GM21619 (cell line): Measurements from ENCODE around the gene ALOX12B.
"Not testable (repeated sequence)": the region's sequence is repeated elsewhere in the genome, so short reads cannot be mapped to it uniquely, and the experiment has no call there.

Source experiments
- ATAC-seq: cut with Tn5 transposase; IDR thresholded peaks from one replicate; pipeline ENCODE4 v1.9.1; 2021; ENCODE audit not compliant: unreplicated experiment

Gene ALOX12B

DNA sequence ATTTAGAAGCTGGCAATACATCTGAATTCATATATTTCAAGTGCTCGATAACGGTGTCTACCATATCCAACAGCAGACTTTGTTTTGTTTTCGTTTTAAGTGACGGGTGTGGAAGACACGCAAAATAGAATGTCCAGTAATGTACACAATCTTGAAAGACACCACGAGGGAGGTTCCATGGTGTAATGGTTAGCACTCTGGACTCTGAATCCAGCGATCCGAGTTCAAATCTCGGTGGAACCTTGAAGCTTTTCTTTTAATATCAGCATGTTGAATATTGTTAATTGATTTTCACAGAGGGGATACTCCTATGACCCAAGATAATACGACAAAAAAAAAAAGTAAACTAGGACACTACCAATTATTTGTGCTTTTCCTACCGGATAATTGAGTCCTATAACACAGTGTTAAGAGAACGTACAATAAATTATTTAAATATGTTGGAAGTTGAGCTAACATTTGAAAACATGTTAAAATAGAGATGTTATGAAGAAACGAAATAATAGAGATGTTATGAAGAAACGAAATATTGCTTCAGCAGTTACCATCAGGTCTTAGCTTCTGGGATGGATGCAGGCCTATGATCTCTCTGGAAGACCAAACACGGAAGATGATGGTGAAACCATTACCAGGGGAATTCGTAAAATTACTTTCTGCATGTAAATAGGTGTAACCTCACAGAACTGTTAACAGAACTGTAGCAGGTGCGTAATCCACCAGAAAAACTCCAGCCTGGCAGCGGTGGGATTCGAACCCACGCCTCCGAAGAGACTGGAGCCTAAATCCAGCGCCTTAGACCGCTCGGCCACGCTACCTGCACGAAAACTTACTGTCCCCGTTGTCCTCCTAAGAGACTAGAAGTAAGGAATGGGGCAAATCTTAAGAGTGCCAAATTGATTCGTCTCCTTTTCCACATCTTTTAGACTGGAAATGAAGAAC lies 32.3 kb upstream of the ALOX12B start:
- ATAC-seq: no peak

DNA sequence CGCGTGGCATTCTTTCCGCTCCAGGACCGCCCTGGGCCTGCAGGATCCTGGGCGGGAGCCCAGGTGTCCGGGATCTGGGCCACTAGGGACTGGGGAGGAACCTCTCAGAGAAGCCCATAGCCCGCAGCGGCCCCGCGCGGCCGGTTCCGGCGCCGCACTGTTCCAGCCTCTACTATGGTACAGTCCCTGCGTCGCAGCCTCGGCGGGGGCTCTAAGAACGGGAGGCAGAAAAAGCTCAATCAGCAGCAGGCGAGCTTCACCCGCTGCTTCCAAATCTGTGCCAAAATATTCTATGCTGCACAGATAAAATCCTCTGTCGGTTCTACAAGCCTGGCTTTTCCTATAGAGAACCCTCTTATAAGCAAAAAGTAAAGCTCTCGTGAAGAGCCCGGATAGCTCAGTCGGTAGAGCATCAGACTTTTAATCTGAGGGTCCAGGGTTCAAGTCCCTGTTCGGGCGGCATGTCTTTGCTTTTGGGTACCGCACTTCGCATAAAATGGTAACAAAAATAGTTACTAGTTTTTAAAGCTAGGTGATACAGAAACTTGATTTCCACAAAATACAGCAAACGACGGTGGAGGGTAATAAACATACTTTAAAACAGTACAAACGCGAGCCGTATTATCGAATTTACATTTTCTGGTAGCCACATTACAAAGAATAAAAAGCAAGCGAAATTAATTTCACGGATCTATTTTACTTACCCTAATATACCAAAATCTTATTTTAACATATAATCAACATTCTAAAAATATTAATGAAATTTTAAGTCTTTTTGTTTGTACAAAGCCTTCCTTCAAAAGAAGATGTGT lies 31.5 kb upstream of the ALOX12B start:
- ATAC-seq: peak; percentile 28

DNA sequence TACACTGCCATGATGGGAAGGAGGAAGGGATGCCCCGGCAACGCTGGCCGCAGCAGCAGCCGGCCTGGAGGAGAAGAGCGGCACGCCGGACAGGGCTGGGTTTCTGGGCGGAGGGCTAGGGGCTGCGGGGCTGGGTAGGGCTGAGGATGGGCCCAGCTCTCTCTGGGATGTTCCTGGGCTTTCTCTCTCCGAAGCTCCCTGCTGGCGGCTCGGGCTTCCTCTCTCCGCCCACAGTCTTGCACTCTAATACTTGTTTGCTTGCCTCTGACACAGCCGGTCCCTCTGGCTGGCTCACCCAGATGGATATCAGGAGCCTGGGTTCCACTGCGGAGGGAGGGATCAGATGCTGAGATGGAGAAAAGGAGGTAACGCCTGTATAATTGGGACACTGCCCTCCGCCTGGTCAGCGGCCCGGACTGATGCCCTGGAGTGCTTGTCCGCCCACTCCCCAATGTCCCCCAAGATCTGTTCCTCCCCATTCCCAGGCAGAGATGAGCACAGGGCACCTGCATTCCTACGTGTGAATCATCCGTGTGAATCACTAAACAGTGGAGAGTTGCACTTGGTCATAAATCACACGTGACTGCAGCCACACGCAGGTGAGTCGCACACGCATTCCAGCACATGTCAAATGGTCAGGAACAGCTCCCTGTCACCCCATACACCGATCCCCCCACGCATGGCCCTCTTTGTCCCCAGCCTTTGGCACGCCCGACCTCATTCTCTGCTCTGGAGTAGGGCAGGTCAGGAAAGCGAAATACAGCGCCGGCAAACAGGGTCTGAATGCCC lies 30.7 kb upstream of the ALOX12B start, which contains the start of gene ALOXE3:
ALOXE3 (minus strand) TSS at position 535 of the 789 bp plus-strand sequence; CDS start at position 11, 524 bp downstream.
- ATAC-seq: no peak

DNA sequence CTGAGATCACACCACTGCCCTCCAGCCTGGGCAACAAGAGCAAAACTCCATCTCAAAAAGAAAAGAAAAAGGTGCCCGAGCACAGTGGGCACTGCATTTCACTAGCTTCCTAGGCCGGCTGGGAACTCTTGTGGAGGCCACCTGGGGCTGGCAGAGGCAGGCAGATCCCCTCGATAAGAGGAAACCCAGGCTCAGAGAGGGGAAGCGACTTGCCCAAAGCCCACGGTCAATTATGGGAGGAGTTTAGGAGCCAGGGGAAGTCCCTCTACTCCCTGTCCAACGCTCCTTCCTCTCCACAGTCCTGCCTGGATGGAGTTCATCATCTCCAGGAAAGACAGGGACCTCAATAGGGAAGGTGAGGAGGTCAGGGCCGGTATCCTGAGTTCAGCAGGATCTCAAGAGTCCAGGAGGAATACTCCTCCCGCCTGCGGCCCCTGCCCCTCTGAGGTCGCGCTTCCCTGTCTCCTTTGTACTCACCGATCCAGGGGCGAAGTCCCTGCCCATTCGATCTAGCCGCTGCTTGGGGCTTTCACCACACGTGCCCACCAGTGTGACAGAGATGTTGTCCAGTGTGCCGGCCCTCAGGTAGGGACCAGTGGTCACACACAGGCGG lies 30.0 kb upstream of the ALOX12B start:
- ATAC-seq: no peak

DNA sequence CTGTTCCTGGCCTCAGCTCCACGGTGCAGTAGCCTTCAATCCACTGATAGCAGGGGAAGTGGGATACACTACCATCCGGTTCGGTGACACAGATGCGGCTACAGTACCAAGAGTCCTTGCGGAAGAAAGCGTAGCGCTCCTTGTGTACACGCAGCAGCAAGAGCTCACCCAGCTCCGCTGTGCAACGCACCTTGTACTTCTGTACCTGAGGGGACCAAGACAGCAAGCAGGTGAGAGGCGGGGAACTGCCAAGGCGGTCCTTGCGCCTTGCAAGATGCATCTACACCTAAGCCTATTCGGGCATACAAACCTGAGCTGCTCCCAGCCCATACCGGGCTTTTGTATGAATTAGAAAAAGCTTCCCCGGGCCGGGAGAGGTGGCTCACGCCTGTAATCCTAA lies 29.3 kb upstream of the ALOX12B start:
- ATAC-seq: no peak

DNA sequence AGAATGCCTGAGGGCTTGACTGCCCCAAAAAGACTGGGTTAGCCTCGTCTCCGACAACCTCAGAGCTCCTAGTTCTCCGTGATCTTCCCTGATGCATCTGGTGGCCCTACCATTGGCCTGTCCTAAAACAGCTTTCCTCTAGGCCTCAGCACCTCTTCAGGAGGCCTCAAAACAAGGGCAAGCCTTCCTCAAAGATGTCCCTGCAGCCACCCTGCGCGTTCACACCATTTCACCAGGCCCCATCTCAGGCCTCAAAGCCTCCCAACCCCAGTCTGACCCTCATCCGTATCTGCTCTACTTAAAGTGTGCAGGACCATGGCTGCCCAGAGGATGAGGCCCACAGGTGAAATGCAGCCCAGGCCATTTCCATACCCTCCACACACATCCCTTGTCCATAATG lies 23.4 kb upstream of the ALOX12B start:
- ATAC-seq: no peak

DNA sequence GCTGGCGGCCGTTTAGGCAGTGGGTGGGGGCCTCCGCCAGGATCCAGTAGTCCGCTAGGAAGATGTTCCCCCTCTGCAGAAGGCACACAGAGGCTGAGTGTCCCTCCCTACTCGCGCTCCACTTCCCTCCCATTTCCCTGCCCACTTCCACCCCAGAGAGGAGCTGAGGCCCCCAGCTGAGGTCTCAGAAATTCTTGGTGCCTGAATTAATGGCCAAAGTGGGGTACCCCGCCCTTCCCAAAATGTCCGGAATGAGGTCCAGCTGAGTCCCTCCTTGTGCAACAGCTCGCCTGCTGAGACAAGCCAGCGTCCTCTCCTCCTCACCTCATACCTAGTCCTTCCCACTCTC lies 22.9 kb upstream of the ALOX12B start:
- no peak for ATAC-seq

DNA sequence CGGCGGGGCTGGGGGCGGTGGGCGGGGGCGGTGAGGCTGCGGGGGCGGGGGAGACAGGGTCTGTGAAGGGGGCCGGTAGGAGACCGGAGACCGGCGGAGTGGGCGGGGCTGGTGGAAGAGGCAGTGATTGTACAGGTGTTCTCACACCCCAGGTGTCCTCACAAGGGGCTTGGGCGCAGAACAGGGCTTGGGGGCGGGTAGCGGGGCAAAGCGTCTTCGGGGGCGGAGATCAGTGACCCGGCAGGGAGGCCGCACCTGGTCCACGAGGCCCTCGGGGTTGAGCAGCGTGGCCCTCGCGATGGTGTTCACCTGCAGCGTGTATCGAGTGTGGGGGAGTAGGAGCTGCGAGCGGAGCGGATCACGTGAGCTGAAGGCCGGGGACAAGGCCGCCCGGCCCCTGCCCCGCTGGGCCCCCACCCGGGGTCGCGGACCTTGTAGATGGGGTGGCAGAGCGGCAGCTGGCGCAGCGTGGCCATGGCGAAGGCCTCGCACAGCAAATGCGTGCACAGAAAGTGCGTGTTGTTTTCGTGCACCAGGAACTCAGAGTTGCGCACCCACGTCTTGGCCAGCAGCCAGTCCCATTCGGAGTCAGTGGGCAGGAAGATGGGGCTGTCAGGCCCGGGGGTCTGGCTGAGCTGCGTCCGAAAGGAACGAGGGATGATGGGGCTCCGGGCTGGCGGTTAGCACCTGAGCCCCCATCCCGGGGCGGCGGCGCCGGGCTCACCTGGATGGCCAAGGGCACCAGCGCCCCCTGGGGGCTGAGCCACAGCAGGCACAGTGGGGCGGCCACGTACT lies 22.3 kb upstream of the ALOX12B start:
- ATAC-seq: no peak

DNA sequence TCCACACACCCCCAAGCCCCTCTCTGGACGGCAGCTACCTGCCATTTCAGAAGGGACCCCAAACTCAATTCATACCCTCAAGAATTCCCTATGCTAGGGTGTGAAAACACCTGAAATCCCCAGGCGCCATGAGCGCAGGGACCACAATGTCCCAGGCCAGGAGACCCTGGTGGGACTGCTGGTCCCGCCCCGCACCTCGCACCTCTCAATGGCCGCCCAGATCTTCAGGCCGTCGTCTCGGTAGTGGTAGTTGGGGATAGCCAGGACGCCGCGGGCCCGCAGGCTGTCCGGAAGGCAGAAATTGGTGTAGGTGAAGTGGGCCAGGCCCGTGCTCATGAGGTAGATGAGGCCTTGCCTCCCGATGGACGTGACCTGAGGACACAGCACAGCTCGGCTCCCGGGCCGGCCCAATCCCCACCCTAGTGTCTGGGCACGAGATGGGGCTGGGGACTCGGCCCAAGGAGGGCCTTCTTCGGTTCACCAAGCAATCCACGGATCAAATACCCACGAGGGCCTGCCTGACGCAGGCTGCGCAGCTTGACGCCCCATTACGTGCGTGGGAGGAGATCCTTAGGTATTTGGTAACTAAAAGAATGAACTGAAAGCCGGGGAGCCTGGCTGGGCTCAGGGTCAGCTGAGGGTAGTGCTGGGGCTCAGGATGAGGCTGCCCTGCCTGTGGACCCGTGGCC lies 21.6 kb upstream of the ALOX12B start:
- no peak for ATAC-seq

DNA sequence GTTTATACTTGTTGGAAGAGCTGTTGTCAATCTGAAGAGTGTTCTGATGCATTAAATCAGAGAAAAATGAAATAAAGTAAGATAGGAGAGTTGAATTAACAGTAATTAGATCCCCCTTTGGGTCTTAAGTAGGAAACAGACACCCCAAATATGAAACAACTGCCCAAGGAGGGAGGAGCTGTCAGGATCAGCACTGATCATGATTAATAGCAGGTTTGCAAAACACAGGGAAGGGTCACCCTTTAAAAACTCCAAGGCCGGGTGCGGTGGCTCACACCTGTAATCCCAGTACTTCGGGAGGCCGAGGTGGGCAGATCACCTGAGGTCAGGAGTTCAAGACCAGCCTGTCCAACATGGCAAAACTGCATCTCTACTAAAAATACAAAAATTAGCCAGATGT lies 19.5 kb upstream of the ALOX12B start:
- not testable (repeated sequence) for ATAC-seq

DNA sequence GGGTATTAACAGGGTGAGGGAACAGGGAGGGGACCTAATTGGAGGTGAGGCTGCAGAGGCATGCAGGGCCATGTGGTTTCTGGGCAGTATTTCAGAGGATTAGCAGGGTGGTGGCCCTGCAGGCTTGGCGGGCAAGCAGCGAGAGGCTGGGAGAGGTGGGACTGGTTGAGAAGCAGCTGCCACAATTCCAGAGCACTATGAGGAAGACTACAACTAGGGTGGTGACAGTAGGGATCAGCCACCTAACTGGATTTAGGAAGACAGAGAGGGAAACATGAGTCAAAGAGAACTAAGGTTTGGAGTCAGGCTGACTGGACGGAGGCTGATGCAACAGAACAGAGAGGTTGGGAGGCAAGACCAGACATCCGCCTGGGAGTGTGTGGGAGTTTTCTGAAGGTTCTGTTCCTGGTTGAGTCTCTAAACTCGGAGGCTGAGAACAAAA lies 18.5 kb upstream of the ALOX12B start:
- ATAC-seq: no peak

DNA sequence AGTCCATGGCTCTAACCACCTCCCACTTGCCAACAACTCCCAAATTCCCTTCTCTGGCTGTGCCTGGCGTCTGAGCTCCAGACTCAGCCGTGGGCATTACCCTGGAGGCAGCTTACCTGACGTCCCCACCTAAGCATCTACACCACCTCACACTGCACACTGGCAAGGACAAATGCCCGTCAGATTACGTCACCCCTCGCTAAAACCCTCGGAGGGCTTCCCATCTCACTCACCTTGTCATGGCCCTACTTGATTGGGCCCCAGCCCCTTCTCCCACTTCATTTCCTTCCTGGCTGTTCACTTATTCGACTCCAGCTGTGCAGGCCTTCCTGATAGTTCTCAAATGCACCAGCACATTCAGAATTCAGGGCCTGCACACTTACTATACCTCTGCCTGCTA lies 17.4 kb upstream of the ALOX12B start:
- no peak for ATAC-seq

DNA sequence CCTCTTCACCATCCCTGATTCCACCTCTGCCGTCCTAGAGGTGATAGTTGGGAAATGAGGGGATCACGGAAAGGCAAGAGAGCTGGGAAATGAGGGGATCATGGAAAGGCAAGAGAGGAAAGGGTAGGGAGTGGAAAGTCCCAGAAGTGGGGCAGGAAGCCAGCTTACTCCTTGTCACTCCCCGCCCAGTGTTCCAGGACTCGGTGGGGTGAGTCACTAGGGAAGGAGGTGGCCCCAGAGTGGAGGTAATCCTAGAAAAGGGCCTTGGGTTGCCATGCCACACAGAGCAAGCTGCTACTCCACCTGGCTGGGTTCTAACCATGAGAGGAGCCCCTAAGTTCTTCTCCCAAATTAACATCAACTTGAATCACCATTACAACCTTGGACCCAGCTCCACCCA lies 16.0 kb upstream of the ALOX12B start:
- no peak for ATAC-seq

DNA sequence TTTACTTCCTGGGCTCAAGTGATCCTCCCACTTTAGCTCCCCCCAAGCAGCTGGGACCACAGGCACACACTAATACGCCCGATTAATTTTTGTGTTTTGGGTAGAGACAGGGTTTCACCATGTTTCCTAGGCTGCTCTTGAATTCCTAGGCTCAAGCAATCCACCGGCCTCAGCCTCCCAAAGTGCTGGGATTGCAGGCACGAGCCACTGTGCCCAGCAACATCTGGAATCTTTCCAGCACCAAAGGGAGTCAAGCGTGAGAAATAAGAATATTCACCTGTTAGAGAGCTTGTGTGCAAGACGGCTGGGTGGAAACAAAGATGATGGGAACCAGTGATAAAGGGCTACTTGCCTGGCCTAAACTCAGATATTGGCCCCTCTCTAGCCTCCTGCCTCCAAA lies 14.2 kb upstream of the ALOX12B start:
- ATAC-seq: no peak

DNA sequence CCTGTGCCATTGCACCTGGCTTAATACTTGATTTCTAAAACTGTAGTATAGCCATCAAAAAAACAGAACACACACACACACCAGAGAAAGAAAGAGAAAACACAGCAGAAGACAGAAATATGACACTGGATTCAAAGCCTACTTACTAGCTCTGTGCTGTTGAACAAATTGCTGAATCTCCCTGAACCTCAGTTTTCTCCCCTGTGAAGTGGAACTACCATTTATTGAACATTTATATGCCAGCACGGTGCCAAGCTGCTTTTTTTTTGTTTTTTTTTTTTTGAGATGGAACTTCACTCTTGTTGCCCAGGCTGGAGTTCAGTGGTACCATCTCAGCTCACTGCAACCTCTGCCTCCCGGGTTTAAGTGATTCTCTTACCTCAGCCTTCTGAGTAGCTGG lies 13.2 kb upstream of the ALOX12B start:
- no peak for ATAC-seq

DNA sequence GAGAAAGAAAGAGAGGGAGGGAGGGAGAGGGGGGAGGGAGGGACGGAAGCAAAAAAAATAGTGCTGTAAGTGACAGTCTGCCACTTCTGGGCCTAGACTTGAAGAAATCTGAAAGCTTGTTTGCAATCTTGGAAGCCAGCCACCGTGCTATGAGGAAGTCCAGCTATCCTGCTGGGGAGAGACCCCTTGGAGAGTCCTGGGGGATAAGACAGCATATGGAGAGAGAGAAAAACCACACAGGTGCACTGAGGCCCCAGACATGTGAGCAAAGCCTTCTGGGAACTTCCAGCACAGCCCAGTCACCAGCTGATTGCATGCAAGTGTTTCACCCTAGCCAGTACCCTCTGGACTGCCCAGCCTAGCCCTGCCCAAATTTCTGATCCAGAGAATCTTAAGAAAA lies 12.6 kb upstream of the ALOX12B start:
- no peak for ATAC-seq

DNA sequence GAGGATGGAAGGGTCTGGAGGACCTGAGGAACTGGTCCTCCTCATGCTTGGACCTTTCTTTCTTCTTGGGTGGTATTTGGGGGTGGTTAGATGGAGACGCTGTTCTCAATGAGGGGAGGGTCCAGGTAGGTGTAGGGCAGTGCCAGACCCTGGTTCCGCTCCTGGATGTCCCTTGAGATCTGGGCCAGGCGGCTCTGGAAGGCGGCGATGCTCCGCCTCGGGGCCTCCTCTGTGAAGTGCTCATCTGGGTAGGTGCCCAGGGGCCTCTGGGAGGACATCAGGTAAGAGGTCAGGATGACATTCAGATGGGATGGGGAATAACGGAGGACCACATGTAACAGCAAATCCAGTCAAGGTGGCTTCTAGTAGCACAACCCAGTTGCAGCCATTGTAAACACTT lies 9.0 kb upstream of the ALOX12B start:
- ATAC-seq: no peak

DNA sequence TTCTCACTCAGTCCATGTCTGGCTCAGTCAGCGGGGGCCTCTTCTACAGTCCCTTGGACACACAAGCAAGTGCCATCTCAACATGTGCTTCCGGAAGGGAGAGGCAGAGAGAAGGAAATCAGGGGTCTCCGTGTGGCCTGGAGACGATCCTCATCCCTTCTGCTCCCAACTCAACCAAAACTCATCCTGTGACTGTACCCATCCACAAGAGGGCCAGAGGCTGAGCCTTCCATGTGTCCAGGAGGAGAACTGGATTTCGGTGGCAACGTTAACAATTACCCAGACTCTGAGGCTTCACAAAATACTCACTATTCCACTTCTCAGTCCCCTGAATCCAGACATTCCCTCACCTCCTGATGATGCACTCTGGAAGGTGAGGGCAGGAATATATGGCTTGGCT lies 7.8 kb upstream of the ALOX12B start:
- ATAC-seq: no peak

DNA sequence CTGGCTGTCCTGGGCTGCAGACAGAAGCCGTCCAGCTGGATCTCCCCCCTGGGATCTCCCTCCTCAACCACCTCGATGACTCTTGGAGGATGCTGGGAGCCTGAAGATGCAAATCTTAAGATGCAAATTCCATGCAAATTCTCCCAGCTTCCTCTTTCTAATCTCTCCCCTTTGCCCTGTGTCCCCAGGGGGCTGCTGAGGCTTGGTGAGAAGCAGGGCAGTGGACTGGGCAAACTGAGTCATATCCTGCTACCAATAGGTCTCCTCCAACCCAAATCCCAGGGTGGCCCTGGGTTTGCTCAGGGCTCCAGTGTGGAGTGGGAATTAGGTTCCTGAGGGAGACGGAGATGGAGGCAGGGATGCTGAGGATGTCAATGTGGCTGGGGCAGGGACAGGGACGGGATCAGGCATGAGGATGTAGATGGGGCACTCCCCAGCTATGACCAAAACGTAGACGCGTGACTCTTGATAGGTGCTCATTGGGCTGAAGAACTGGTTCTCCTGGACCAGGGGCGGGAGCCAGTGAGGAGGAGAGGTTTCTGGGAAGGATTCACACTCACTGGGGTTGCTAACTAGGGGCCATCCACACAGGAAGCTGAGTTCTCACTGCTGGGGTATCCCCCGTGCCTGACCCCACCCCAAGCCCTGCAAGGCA lies 3.6 kb upstream of the ALOX12B start:
- peak; percentile 62 for ATAC-seq
